SHP77 treated with DMSO at 0.1 percent for 48 hours (cell line): Measurements from ENCODE around the gene MAPK13.
"Not testable (repeated sequence)": the region's sequence is repeated elsewhere in the genome, so short reads cannot be mapped to it uniquely, and the experiment has no call there.

Experiments used
- DNase-seq: peaks from one replicate; lab custom pipeline; 2025; lab: John Stamatoyannopoulos, UW

MAPK13 gene

GRCh38 chr6:36114798-36115408, 15.4 kb upstream of the MAPK13 start:
- DNase-seq, result no peak

DNA sequence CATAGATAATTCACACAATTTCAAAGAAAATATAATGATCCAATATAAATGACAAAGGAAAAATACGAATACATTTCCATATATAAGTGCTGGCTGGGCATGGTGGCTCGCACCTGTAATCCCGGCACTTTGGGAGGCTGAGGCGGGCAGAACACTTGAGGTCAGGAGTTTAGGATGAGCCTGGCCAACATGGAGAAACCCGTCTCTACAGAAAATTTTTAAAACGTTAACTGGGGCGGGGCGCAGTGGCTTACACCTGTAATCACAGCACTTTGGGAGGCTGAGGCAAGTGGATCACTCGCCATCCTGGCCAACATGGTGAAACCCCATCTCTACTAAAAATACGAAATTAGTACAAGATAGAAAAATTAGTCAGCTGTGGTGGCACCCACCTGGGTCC, 14.9 kb upstream of the MAPK13 start:
- no peak for DNase-seq

DNA sequence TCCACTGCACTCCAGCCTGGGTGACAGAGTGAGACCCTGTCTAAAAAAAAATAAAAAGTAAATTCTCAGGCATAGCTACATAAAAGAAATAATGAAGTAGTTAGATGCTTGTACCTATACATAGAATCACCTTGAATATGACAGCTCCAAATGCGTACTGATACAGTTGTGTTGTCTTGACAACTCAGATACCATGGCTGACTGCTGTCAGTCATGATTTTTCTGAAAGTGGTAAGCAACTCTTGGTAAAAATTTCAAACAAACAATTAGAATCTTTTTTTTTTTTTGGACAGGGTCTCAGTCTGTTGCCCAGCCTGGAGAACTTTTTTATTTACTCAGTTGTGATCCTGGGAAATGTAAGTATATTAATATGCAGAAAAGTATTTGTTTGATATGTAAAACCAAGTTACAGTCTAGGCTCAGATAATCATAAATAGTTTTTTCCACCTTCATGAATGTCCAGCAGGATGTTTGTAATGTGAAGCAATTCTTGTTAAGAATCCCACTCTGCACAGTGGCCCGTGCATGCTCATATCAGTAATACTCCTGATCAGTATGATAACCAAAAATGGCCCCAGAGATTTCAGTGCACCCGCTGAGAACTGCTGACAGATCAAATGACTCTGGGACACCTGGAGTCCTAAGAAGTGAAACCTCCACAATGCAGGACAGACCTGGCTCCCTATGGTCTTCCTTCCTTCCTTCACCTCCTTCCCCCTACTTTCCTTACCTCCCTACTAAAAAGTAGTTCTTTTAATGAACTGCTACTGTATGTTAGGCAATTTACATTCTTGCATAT, 14.0 kb upstream of the MAPK13 start:
- DNase-seq, result no peak

DNA sequence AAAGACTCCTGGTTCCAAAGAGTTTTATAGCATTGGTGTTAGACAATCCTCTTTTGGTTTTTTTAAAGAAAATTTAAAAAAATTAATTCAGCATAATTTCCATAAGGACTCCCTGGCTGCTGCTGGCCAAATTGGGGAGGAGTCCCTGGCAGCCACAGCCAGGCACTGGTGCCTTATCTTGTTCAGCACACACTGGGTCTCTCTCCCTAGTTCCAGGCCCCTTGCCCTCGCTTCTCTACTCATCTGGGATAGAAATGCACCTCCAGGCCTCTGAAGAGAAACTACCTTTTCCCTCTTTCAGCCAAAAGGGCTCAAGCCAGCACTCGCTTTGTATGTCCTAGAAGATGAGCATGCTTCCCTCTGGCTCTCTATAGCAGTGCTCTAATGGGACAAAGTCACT, 13.4 kb upstream of the MAPK13 start:
- no peak for DNase-seq

GRCh38 chr6:36117658-36118549, 12.4 kb upstream of the MAPK13 start:
- no peak for DNase-seq

- DNase-seq, result no peak
Observed at GRCh38 chr6:36118550-36119107, 11.7 kb upstream of the MAPK13 start.

DNA sequence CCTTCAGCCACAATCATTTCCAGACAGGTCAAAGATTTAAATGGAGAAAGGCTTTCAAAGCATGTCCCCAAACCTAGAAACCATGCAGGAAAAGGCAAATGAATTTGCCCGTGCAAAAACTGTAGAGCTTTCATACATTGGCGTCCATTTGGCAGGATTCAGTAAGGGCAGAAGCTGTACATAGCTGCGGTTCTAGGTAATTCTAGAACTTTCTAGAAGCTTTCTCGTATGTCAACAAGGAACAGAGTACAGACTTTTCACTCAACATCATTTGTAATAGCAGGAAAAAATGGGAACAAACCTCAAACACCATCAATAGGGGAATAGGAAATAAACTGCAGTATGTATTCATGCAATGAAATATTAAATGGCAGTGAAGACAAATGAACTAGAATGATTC, 11.1 kb upstream of the MAPK13 start:
- DNase-seq, result no peak

- no peak for DNase-seq
Observed at GRCh38 chr6:36120018-36120417, 10.3 kb upstream of the MAPK13 start.

GRCh38 chr6:36120539-36120938, 9.8 kb upstream of the MAPK13 start:
- no peak for DNase-seq

GRCh38 chr6:36120979-36121786, 9.1 kb upstream of the MAPK13 start:
- DNase-seq, result no peak

- DNase-seq, result no peak
Observed at GRCh38 chr6:36121787-36122494, 8.4 kb upstream of the MAPK13 start.

DNA sequence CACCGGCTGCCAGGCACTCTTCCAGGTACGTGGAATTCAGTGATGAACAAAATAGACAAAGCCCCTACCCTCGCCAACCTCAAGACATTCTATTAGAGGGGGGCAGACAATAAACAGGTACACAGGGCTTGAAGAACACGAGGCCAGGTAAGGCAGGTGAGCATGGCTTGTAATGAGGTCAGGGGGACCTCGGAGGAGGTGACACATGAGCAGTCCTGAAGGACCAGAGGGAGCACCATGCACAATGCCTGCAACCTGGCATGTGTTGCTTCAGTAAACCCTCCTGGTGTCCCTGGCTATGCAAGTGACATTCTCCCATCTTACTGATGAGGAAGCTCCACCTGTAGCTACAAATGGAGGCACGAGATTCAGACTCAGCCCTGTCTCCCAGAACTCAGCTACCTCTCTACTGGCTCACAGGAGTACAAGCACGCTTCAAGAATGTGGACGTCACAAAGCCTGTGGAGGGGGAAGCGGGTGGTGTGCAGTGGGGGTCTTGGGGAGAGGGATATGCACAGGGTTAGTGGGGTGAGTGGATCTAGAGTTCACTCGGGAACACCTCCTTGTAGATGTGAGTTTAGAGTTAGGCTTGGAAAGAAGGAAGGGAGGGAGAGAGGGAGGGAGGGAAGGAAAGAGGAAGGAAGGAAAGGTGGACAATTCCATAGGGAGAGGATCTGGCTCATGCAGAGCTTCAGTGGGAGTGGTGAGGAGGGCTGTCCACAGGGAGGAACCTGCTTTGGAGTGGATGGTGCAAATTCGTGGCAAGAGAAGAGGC, 7.6 kb upstream of the MAPK13 start:
- DNase-seq, result no peak

- peak; percentile 48 for DNase-seq
Observed at GRCh38 chr6:36123270-36124139, 6.8 kb upstream of the MAPK13 start.

DNA sequence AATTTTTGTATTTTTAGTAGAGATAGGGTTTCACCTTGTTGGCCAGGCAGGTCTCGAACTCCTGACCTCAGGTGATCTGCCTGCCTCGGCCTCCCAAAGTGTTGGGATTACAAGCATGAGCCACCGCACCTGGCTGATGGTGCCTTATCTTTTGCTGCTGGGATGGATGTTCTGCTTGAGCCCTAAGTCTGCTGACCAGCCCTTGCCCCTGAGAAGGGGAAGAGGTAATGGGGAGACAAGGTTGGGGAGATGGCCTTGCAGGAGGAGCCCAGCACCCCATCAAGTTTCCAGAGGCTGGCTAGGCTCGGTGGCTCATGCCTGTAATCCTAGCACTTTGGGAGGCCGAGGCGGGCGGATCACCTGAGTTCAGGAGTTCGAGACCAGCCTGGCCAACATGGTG, 6.0 kb upstream of the MAPK13 start:
- DNase-seq, result not testable (repeated sequence)

GRCh38 chr6:36124881-36125280, 5.4 kb upstream of the MAPK13 start:
- DNase-seq, result no peak

GRCh38 chr6:36125575-36125974, 4.7 kb upstream of the MAPK13 start:
- no peak for DNase-seq

GRCh38 chr6:36126121-36126520, 4.2 kb upstream of the MAPK13 start:
- DNase-seq, result no peak

- DNase-seq, result no peak
Observed at GRCh38 chr6:36126553-36127458, 3.5 kb upstream of the MAPK13 start.
